NB4 (cell line): ENCODE results near the gene ELK3.

Experiments used
- POLR2A ChIP-seq: IDR thresholded peaks from 2 replicates; pipeline ENCODE4 v1.6.1; 2011; ENCODE audit warnings: mild to moderate bottlenecking; ENCODE audit not compliant: insufficient read length; ENCODE audit errors: extremely low read depth
- TF ChIP-seq, protein P1 (sequence below): IDR thresholded peaks from one replicate; pipeline ENCODE4 v1.5.1; 2012; ENCODE audit warnings: low read depth, low read length

DNA sequence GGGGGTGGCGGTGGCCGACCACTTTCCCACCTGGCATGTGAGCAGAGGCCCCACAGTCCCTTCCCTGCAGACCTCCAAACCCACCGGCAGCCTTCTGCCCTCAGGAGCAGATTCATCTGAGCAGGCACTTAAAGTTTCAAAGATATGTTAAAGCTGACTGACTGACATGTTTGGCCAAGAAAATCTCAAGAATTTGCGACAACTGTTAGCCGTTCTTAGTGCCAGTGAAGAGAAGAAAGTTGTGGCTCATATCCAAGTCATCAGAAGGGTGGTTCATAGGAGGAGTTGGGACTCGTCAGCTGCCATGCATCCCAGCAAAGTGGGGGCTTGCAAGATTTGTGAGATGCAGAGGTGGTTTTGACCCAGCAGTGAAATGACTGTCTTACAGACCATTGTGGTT, 27.2 kb downstream of the ELK3 start:
- TF ChIP-seq, protein P1, sequence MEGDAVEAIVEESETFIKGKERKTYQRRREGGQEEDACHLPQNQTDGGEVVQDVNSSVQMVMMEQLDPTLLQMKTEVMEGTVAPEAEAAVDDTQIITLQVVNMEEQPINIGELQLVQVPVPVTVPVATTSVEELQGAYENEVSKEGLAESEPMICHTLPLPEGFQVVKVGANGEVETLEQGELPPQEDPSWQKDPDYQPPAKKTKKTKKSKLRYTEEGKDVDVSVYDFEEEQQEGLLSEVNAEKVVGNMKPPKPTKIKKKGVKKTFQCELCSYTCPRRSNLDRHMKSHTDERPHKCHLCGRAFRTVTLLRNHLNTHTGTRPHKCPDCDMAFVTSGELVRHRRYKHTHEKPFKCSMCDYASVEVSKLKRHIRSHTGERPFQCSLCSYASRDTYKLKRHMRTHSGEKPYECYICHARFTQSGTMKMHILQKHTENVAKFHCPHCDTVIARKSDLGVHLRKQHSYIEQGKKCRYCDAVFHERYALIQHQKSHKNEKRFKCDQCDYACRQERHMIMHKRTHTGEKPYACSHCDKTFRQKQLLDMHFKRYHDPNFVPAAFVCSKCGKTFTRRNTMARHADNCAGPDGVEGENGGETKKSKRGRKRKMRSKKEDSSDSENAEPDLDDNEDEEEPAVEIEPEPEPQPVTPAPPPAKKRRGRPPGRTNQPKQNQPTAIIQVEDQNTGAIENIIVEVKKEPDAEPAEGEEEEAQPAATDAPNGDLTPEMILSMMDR = no peak
- no peak for TF ChIP-seq POLR2A
